Caco-2 (cell line): Measurements from ENCODE around the gene NKAPD1. TPM values are rescaled to one million over a fixed set of nuclear protein-coding genes. Genes with fewer than 3 reads are reported as not detected.
A peak's percentile ranks its signal among the peaks of the same experiment; 100 is the strongest.

Experiments used
- BruUV-seq: library from RNA; stranded (reverse); fragments of 400-500 nt; replicated peaks from 2 replicates; lab custom pipeline; 2021; lab: Mats Ljungman, UMichigan
- CTCF ChIA-PET: fragments of 300-600 bp; sonication (Branson Sonifier 250); formaldehyde crosslinking; loops from one replicate; lab custom pipeline; 2022; ENCODE audit warnings: antibody characterized with exemption; lab: Charles Lee
- POLR2A ChIA-PET: fragments of 300-600 bp; sonication (Branson Sonifier 250); formaldehyde crosslinking; loops from one replicate; lab custom pipeline; 2022; ENCODE audit warnings: antibody characterized with exemption; lab: Charles Lee
- DNase-seq, 2 experiments: peaks; one replicate each; pipeline versions ENCODE4 v3.0.0 to v3.0.0-alpha.2; 2020 to 2022
- H3K27me3 ChIP-seq: replicated peaks from 2 replicates; pipeline ENCODE4 v1.6.0; 2011; ENCODE audit warnings: low read length; ENCODE audit not compliant: control insufficient read depth, insufficient read depth
- H3K36me3 ChIP-seq: 2 replicates; pipeline ENCODE4 v1.5.1; 2011; ENCODE audit warnings: low read length; ENCODE audit not compliant: control insufficient read depth, insufficient read depth
- H3K4me1 ChIP-seq: fragments of 250-450 bp; sonication (Bioruptor Pico); 2 replicates; pipeline ENCODE4 v1.5.1; 2020; ENCODE audit warnings: mild to moderate bottlenecking
- H3K4me3 ChIP-seq: 2 replicates; pipeline ENCODE4 v1.5.1; 2011; ENCODE audit warnings: low read depth, mild to moderate bottlenecking, control low read depth, low read length
- H3K9me3 ChIP-seq: fragments of 250-450 bp; sonication (Bioruptor Pico); 2 replicates; pipeline ENCODE4 v1.5.1; 2020; ENCODE audit warnings: mild to moderate bottlenecking, moderate library complexity
- H3K27ac Mint-ChIP-seq: one replicate; pipeline ENCODE4 v1.8.0; 2022; ENCODE audit warnings: mixed read lengths; ENCODE audit not compliant: unreplicated experiment
- H3K27me3 Mint-ChIP-seq: one replicate; pipeline ENCODE4 v1.8.0; 2022; ENCODE audit warnings: mixed read lengths; ENCODE audit not compliant: insufficient read depth, unreplicated experiment
- H3K36me3 Mint-ChIP-seq: one replicate; pipeline ENCODE4 v1.8.0; 2022; ENCODE audit warnings: mild to moderate bottlenecking, mixed read lengths; ENCODE audit not compliant: insufficient read depth, unreplicated experiment
- H3K4me1 Mint-ChIP-seq: one replicate; pipeline ENCODE4 v1.8.0; 2022; ENCODE audit warnings: low read depth, mixed read lengths; ENCODE audit not compliant: unreplicated experiment
- H3K4me3 Mint-ChIP-seq: one replicate; pipeline ENCODE4 v1.8.0; 2022; ENCODE audit warnings: mild to moderate bottlenecking, moderate library complexity, mixed read lengths; ENCODE audit not compliant: unreplicated experiment
- H3K9me3 Mint-ChIP-seq: one replicate; pipeline ENCODE4 v1.8.0; 2022; ENCODE audit warnings: mixed read lengths; ENCODE audit not compliant: unreplicated experiment
- intact Hi-C: fragments of 100-400 bp; cut with micrococcal nuclease; formaldehyde crosslinking; loops from one replicate; pipeline ENCODE4 v1.10.0; 2022; ENCODE audit not compliant: unreplicated experiment
- total RNA-seq: library from RNA; stranded (reverse); gene quantifications from 2 replicates; pipeline ENCODE4 v1.2.3, GENCODE V29; 2022
- TF ChIP-seq, protein P1 (sequence below), 2 experiments: fragments of 200-600 bp in 1 of 2; IDR thresholded peaks; 1 replicate in 1 of 2; 2 replicates in 1 of 2; pipeline versions ENCODE4 v1.5.1 to v1.8.0; 2011 to 2022; ENCODE audit warnings: antibody characterized with exemption in 1 of 2, control low read depth in 1 of 2, inconsistent platforms in 1 of 2, low read depth in 1 of 2, low read length in 1 of 2, mild to moderate bottlenecking in 1 of 2, moderate library complexity in 1 of 2; ENCODE audit not compliant: insufficient read depth in 1 of 2, severe bottlenecking in 1 of 2, unreplicated experiment in 1 of 2

NKAPD1 gene
- total RNA-seq, 1 experiment from 2014 or later = 36.9 TPM

GRCh38 chr11:112082729-112083128 lies 8.6 kb downstream of the NKAPD1 start:
- Histone ChIP-seq H3K36me3 (0 out of 2 replicates have a peak, but pooled peaks cover 4% of the 10 kb centered on the region), H3K27me3 (no peaks in the 10 kb centered on the region), H3K9me3 (no peaks in the 10 kb centered on the region), H3K4me1 (peaks cover 4% of the 10 kb centered on the region; the same call in 1 of the 2 replicates), H3K4me3 (no peak overlapping the region)
- CTCF ChIA-PET = no interaction called here
- Mint-ChIP-seq H3K27me3 (no peaks in the 10 kb centered on the region), H3K36me3 (peaks cover 91% of the 10 kb centered on the region), H3K4me1 (peaks cover 7% of the 10 kb centered on the region), H3K9me3 (no peaks in the 10 kb centered on the region), H3K27ac (no peak overlapping the region), H3K4me3 (no peak overlapping the region)
- intact Hi-C loops = no loop called here
- POLR2A ChIA-PET = no interaction called here
- BruUV-seq = TSS peak; percentile 4
- TF ChIP-seq, protein P1, sequence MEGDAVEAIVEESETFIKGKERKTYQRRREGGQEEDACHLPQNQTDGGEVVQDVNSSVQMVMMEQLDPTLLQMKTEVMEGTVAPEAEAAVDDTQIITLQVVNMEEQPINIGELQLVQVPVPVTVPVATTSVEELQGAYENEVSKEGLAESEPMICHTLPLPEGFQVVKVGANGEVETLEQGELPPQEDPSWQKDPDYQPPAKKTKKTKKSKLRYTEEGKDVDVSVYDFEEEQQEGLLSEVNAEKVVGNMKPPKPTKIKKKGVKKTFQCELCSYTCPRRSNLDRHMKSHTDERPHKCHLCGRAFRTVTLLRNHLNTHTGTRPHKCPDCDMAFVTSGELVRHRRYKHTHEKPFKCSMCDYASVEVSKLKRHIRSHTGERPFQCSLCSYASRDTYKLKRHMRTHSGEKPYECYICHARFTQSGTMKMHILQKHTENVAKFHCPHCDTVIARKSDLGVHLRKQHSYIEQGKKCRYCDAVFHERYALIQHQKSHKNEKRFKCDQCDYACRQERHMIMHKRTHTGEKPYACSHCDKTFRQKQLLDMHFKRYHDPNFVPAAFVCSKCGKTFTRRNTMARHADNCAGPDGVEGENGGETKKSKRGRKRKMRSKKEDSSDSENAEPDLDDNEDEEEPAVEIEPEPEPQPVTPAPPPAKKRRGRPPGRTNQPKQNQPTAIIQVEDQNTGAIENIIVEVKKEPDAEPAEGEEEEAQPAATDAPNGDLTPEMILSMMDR (IDR thresholded peaks at IDR 0.05; ENCODE audit: insufficient read depth in 1 of 2, low read depth in 1 of 2, low read length in 1 of 2, severe bottlenecking in 1 of 2, unreplicated experiment in 1 of 2) = no peak
- DNase-seq = no peak

- Mint-ChIP-seq H3K9me3 (no peaks in the 10 kb centered on the region), H3K4me3 (peak overlapping the region; percentile 95), H3K36me3 (peaks cover 87% of the 10 kb centered on the region), H3K27me3 (no peaks in the 10 kb centered on the region), H3K4me1 (peaks cover 17% of the 10 kb centered on the region), H3K27ac (peak overlapping the region; percentile 98)
- no peak for DNase-seq
- Histone ChIP-seq H3K27me3 (no peaks in the 10 kb centered on the region), H3K9me3 (no peaks in the 10 kb centered on the region), H3K36me3 (peaks cover 8% of the 10 kb centered on the region), H3K4me3 (peak overlapping the region; percentile 59), H3K4me1 (peaks cover 4% of the 10 kb centered on the region; the same call in 1 of the 2 replicates)
- TF ChIP-seq, protein P1 (IDR thresholded peaks at IDR 0.05; ENCODE audit: insufficient read depth in 1 of 2, low read depth in 1 of 2, low read length in 1 of 2, severe bottlenecking in 1 of 2, unreplicated experiment in 1 of 2) = no peak
- BruUV-seq = TSS peak; percentile 73
- intact Hi-C loops = loop anchor here (1.0 to 2.0 kb wide), 3 partner anchors 12 to 207 kb away; partner anchors contain the start of genes CFAP68, FDXACB1, NKAPD1 and PIH1D2
- ChIA-PET POLR2A (interaction anchor here (0.6 to 1.3 kb wide), 5 partner anchors 11 to 159 kb away, joined by 3 to 10 read pairs (median 5); partner anchors contain the start of gene BCO2), CTCF (interaction anchor here (2.0 kb wide), 1 partner anchor 159 kb away, joined by 4 read pairs; no protein-coding TSS in a partner anchor)
These were observed 11.8 kb downstream of the NKAPD1 start for GRCh38 chr11:112085822-112086421.

GRCh38 chr11:112086422-112087191 lies 12.5 kb downstream of the NKAPD1 start, which contains the start of the genes SDHD and TIMM8B:
TSS of gene SDHD (plus strand) at chr11:112086873. CDS start at chr11:112086908, 35 bp downstream.
TSS of gene TIMM8B (minus strand) at chr11:112086756. CDS start at chr11:112086723, 33 bp downstream.
- POLR2A ChIA-PET = interaction anchor here (0.6 to 1.3 kb wide), 6 partner anchors 10 to 163 kb away, joined by 3 to 10 read pairs (median 4); partner anchors contain the start of gene BCO2

More at GRCh38 chr11:112086422-112087191, 12.5 kb downstream of the NKAPD1 start, which contains the start of the genes SDHD and TIMM8B:
- Mint-ChIP-seq H3K4me3 (peak within 1 kb of the TSS; percentile 95), H3K9me3 (no peaks in the 10 kb centered on the region), H3K27ac (peak within 1 kb of the TSS; percentile 98), H3K36me3 (peaks cover 87% of the 10 kb centered on the region), H3K27me3 (no peaks in the 10 kb centered on the region), H3K4me1 (peaks cover 17% of the 10 kb centered on the region)
- no TSS peak for BruUV-seq
- peaks cover 8% of the 10 kb centered on the region for H3K36me3 ChIP-seq
- no peaks in the 10 kb centered on the region for H3K9me3 ChIP-seq
- TF ChIP-seq, protein P1 (IDR thresholded peaks at IDR 0.05; ENCODE audit: insufficient read depth in 1 of 2, low read depth in 1 of 2, low read length in 1 of 2, severe bottlenecking in 1 of 2, unreplicated experiment in 1 of 2) = peak in 1 of 2 experiments; percentile 73
- H3K4me1 ChIP-seq = peaks cover 4% of the 10 kb centered on the region; the same call in 1 of the 2 replicates
- intact Hi-C loops = loop anchor here (1.0 to 2.0 kb wide), 3 partner anchors 12 to 207 kb away; partner anchors contain the start of genes CFAP68, FDXACB1, NKAPD1 and PIH1D2
- peak; percentile 99 for DNase-seq
- H3K4me3 ChIP-seq = peak within 1 kb of the TSS; percentile 59
- CTCF ChIA-PET = interaction anchor here (0.6 to 2.0 kb wide), 2 partner anchors 160 to 194 kb away, joined by 4 to 9 read pairs; no protein-coding TSS in a partner anchor
- H3K27me3 ChIP-seq = no peaks in the 10 kb centered on the region
